AG04450 (cell line): ENCODE data around the gene TMEM139. TPM values are rescaled to one million over a fixed set of nuclear protein-coding genes. Genes with fewer than 3 reads are reported as not detected.

ENCODE experiments used
- CTCF ChIA-PET: fragments of 300-600, 350-600 bp; formaldehyde crosslinking; extraction: SDS; loops from one replicate; lab custom pipeline; 2022; ENCODE audit warnings: antibody characterized with exemption, inconsistent platforms; lab: Charles Lee
- POLR2A ChIA-PET: fragments of 350-600 bp; formaldehyde crosslinking; extraction: SDS; loops from one replicate; lab custom pipeline; 2021; ENCODE audit warnings: antibody characterized with exemption, inconsistent platforms; lab: Yijun Ruan, JAX
- DNase-seq: peaks from one replicate; pipeline ENCODE4 v3.0.0-alpha.2; 2011; ENCODE audit warnings: low read depth, low spot score
- H3K27ac ChIP-seq: one replicate; pipeline ENCODE4 v1.5.1; 2012; ENCODE audit warnings: low read depth, low read length, control low read depth
- H3K27me3 ChIP-seq: one replicate; pipeline ENCODE4 v1.6.0; 2012; ENCODE audit warnings: low read length; ENCODE audit not compliant: control insufficient read depth, insufficient read depth
- H3K4me3 ChIP-seq: 2 replicates; pipeline ENCODE4 v1.5.1; 2011; ENCODE audit warnings: mild to moderate bottlenecking, low read depth, low read length, control low read depth
- H3K9me3 ChIP-seq: 2 replicates; pipeline ENCODE4 v1.5.1; 2012; ENCODE audit warnings: low read length; ENCODE audit not compliant: control insufficient read depth, insufficient read depth
- CTCF ChIP-seq: IDR thresholded peaks from 2 replicates; pipeline ENCODE4 v1.5.1; 2011; ENCODE audit warnings: low read depth, low read length, control low read depth, inconsistent platforms
- polyA plus RNA-seq: library from polyadenylated mRNA; depleted of rRNA; stranded (reverse); fragments of >200 nt; gene quantifications from 2 replicates; pipeline ENCODE4 v1.2.3, GENCODE V29; 2011

Gene TMEM139
- polyA plus RNA-seq, 1 experiment = not detected

DNA sequence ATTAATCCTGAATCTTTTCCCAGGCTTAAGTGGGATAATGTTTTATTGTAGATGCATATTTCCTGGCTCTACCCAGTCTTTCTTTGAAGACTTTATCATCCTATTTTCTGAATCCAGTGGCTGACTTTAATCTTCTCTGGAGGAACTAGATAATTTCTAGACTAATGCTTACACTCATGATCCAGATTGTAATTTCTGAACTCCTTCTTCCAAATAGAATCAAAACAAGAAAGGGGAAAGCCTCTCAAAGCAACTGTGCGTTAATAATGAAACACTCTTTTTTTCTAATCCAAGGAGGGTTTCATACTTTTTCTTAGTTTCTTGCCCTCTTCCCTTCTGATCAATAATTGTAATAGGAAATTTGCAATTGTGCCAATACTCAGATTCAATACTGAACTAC, 13.5 kb upstream of the TMEM139 start:
- ChIA-PET POLR2A (no interaction called here), CTCF (interaction anchor here (0.6 to 1.2 kb wide), 4 partner anchors 8 to 146 kb away, joined by 3 read pairs; partner anchors contain the start of gene GSTK1)
- no peak for DNase-seq
- Histone ChIP-seq H3K9me3 (no peaks in the 10 kb centered on the region), H3K27ac (no peak overlapping the region), H3K4me3 (no peak overlapping the region), H3K27me3 (no peaks in the 10 kb centered on the region)
- TF ChIP-seq CTCF = no peak

DNA sequence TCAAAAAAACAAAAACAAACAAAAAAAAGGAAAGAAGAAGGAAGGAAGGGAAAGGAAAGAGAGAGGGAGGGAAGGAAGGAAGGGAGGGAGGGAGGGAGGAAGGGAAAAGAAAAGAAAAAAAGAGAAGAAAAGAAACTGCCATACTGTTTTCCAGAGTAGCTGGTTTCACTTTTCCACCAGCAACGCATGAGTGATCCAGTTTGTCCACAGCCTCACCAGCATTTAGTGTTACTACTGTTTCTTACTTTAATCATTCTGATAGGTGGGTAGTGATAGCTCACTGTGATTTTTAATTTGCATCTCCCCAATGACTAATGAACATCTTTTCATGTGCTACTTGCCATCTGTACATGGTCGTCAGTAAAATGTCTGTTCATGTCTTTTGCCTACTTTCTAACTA, 11.9 kb upstream of the TMEM139 start:
- Histone ChIP-seq H3K27me3 (no peaks in the 10 kb centered on the region), H3K9me3 (no peaks in the 10 kb centered on the region), H3K27ac (no peak overlapping the region), H3K4me3 (no peak overlapping the region)
- ChIA-PET CTCF (interaction anchor here (0.9 kb wide), 2 partner anchors 13 to 33 kb away, joined by 5 read pairs; no protein-coding TSS in a partner anchor), POLR2A (no interaction called here)
- DNase-seq = no peak
- TF ChIP-seq CTCF = no peak

- Histone ChIP-seq H3K27me3 (no peaks in the 10 kb centered on the region), H3K27ac (no peak overlapping the region), H3K9me3 (no peaks in the 10 kb centered on the region), H3K4me3 (no peak overlapping the region)
- DNase-seq = no peak
- no peak for TF ChIP-seq CTCF
- ChIA-PET POLR2A (interaction anchor here (1.3 kb wide), 1 partner anchor 9 kb away, joined by 5 read pairs; the partner anchor contains the start of gene CASP2), CTCF (interaction anchor here (1.1 to 2.8 kb wide), 5 partner anchors 8 to 101 kb away, joined by 3 to 14 read pairs (median 9); partner anchors contain the start of genes CASP2 and GSTK1)
These were observed 5.3 kb upstream of the TMEM139 start for GRCh38 chr7:143279186-143280098.

DNA sequence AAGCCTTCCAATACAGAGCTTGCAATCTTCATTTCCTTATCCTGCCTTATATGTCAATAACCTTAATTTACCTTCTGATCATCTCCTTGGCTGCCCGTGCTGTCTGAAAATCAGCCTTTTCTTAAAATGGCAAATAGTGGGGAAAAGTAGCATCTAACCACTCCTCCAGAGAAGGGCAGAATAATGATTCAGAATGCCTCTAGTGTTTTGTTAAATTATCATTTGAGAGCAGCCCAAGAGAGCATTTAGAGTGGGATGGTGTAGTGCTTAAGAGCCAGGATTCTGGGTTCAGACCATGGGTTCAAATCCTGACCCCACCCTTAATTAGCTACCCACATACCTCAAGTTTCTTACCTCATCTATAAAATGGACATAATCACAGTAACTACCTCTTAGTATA, 4.6 kb upstream of the TMEM139 start:
- H3K27me3 ChIP-seq = no peaks in the 10 kb centered on the region
- ChIA-PET POLR2A (interaction anchor here (1.3 kb wide), 1 partner anchor 8 kb away, joined by 5 read pairs; the partner anchor contains the start of gene CASP2), CTCF (interaction anchor here (1.1 to 2.8 kb wide), 5 partner anchors 8 to 100 kb away, joined by 3 to 14 read pairs (median 9); partner anchors contain the start of genes CASP2 and GSTK1)
- no peak for TF ChIP-seq CTCF
- no peak for DNase-seq
- no peak overlapping the region for H3K4me3 ChIP-seq
- no peaks in the 10 kb centered on the region for H3K9me3 ChIP-seq
- no peak overlapping the region for H3K27ac ChIP-seq
